ENCODE measurements around the gene BGLAP. TPM values are rescaled to one million over a fixed set of nuclear protein-coding genes. Genes with fewer than 3 reads are reported as not detected.

BGLAP gene
- polyA plus RNA-seq, 1 donor from 2014 or later: 2.5 TPM

DNA sequence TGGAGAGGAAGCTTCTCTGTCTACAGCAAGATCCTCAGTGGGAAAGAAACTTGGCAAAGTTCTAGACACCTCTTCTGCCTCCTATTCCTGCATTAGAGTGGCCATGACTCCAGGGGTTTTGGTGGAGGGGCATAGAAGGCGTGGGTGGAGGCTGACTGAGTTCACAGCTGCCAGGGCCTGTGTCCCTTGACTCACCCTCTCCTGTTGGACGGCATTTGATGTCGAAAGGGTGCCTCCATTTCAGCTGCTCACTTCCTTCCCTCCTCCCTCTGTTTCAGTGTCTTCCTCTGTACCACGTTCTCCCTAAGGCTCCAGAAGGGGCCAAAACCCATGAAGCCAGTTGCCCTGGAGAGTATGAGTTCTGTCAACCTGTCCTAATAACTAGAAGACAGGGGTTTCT is 42.8 kb downstream of the BGLAP start:
- Histone ChIP-seq H2AFZ (ENCODE audit: low read depth, low read length) (no peak overlapping the region), H3K9ac (ENCODE audit: low read length) (no peak overlapping the region), H3K4me2 (ENCODE audit: low read length) (no peak overlapping the region), H3F3A (ENCODE audit: insufficient read depth, low read length, poor library complexity, severe bottlenecking) (no peaks in the 10 kb centered on the region), H3K36me3 (ENCODE audit: insufficient read depth, low read length) (no peaks in the 10 kb centered on the region), H3K27me3 (ENCODE audit: insufficient read depth, low read depth, low read length) (no peaks in the 10 kb centered on the region), H3K79me2 (replicated peaks; ENCODE audit: insufficient read depth, low read length) (peaks cover 27% of the 10 kb centered on the region), H3K27ac (ENCODE audit: low read length) (no peak overlapping the region), H3K4me3 (ENCODE audit: low read length) (no peak overlapping the region), H4K20me1 (ENCODE audit: insufficient read depth) (no peaks in the 10 kb centered on the region), H3K9me2 (ENCODE audit: insufficient read depth, low read length) (no peaks in the 10 kb centered on the region), H3K9me3 (ENCODE audit: low read length) (no peaks in the 10 kb centered on the region)
- no peak for TF ChIP-seq EP300 (conservative IDR thresholded peaks at IDR 0.05; ENCODE audit: poor library complexity, severe bottlenecking)
- no peak for TF ChIP-seq EZH2 (IDR thresholded peaks at IDR 0.05; ENCODE audit: borderline replicate concordance, insufficient read depth, low read length, poor library complexity, severe bottlenecking)
- TF ChIP-seq RAD21 (conservative IDR thresholded peaks at IDR 0.05): no peak
- TF ChIP-seq POLR2AphosphoS5 (IDR thresholded peaks at IDR 0.05): no peak
- TF ChIP-seq, protein P1, sequence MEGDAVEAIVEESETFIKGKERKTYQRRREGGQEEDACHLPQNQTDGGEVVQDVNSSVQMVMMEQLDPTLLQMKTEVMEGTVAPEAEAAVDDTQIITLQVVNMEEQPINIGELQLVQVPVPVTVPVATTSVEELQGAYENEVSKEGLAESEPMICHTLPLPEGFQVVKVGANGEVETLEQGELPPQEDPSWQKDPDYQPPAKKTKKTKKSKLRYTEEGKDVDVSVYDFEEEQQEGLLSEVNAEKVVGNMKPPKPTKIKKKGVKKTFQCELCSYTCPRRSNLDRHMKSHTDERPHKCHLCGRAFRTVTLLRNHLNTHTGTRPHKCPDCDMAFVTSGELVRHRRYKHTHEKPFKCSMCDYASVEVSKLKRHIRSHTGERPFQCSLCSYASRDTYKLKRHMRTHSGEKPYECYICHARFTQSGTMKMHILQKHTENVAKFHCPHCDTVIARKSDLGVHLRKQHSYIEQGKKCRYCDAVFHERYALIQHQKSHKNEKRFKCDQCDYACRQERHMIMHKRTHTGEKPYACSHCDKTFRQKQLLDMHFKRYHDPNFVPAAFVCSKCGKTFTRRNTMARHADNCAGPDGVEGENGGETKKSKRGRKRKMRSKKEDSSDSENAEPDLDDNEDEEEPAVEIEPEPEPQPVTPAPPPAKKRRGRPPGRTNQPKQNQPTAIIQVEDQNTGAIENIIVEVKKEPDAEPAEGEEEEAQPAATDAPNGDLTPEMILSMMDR (IDR thresholded peaks at IDR 0.05; ENCODE audit: poor library complexity, severe bottlenecking): no peak
- no peak for TF ChIP-seq MXI1 (conservative IDR thresholded peaks at IDR 0.05; ENCODE audit: poor library complexity, severe bottlenecking)
- TF ChIP-seq SMC3 (conservative IDR thresholded peaks at IDR 0.05; ENCODE audit: poor library complexity): no peak
- TF ChIP-seq REST (IDR thresholded peaks at IDR 0.05; ENCODE audit: borderline replicate concordance): no peak
- no peak for TF ChIP-seq TAF1 (IDR thresholded peaks at IDR 0.05; ENCODE audit: low read depth)

DNA sequence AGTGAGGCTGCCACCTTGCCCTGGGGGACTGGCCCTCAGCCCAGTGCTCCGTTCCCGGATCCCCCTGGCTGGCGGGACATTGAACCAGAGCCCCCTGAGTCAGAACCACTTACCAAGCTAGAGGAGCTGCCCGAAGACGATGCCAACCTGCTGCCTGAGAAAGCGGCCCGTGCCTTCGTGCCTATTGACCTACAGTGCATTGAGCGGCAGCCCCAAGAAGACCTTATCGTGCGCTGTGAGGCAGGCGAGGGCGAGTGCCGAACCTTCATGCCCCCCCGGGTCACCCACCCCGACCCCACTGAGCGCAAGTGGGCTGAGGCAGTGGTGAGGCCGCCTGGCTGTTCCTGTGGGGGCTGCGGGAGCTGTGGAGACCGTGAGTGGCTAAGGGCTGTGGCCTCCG is 43.5 kb downstream of the BGLAP start:
- Histone ChIP-seq H3K36me3 (ENCODE audit: insufficient read depth, low read length) (no peaks in the 10 kb centered on the region), H3K79me2 (replicated peaks; ENCODE audit: insufficient read depth, low read length) (peaks cover 20% of the 10 kb centered on the region), H3K9me3 (ENCODE audit: low read length) (no peaks in the 10 kb centered on the region), H3K4me3 (ENCODE audit: low read length) (no peak overlapping the region), H3K9me2 (ENCODE audit: insufficient read depth, low read length) (no peaks in the 10 kb centered on the region), H3F3A (ENCODE audit: insufficient read depth, low read length, poor library complexity, severe bottlenecking) (no peaks in the 10 kb centered on the region), H2AFZ (ENCODE audit: low read depth, low read length) (no peak overlapping the region), H4K20me1 (ENCODE audit: insufficient read depth) (no peaks in the 10 kb centered on the region), H3K4me2 (ENCODE audit: low read length) (no peak overlapping the region), H3K9ac (ENCODE audit: low read length) (no peak overlapping the region), H3K27me3 (ENCODE audit: insufficient read depth, low read depth, low read length) (no peaks in the 10 kb centered on the region), H3K27ac (ENCODE audit: low read length) (no peak overlapping the region)
- TF ChIP-seq, protein P1 (IDR thresholded peaks at IDR 0.05; ENCODE audit: poor library complexity, severe bottlenecking): no peak
- TF ChIP-seq REST (IDR thresholded peaks at IDR 0.05; ENCODE audit: borderline replicate concordance): no peak
- no peak for TF ChIP-seq EZH2 (IDR thresholded peaks at IDR 0.05; ENCODE audit: borderline replicate concordance, insufficient read depth, low read length, poor library complexity, severe bottlenecking)
- TF ChIP-seq EP300 (conservative IDR thresholded peaks at IDR 0.05; ENCODE audit: poor library complexity, severe bottlenecking): no peak
